GM19467 (cell line): Measurements from ENCODE around the gene ATE1.
"Not testable (repeated sequence)": the region's sequence is repeated elsewhere in the genome, so short reads cannot be mapped to it uniquely, and the experiment has no call there.

Experiments used
- ATAC-seq: cut with Tn5 transposase; IDR thresholded peaks from one replicate; pipeline ENCODE4 v1.9.1; 2021; ENCODE audit warnings: mild to moderate bottlenecking, moderate library complexity; ENCODE audit not compliant: unreplicated experiment

Gene ATE1

DNA sequence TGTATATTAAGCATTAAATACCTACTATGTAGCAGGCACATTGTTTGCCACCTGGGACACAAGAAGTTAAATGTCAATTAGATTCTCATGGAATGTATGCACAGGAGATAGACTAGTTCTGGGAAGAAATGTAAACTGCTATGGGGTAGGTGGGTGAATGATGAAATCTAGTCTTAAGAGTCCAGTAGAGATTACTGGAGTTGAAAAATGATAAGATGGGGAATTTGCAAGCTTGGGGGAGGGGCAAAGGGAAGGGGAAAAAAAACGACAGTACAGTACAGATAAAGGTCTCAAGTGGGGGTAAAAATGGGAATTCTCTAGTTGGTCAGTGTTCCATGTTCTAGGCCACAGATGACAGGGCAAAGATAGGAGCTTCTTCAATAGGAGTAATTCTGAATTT is 94.4 kb downstream of the ATE1 start:
- ATAC-seq, result no peak

DNA sequence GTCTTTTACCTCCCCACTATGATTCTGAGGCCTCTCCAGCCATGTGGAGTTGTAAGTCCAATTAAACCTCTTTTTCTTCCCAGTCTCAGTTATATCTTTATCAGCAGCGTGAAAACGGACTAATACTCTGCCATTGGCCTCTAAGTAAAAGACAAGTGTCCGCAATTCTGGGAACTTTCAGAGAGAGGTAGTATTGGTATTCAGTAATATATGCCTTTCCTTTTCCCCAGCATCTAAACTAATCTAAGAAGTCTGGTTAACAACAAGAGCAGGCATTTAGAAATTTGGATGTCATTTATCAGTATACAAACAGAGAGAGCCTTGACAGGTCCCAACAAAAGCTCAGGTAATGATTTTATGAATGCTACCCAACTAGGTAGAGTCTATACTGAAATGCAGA is 95.2 kb downstream of the ATE1 start:
- ATAC-seq, result no peak

DNA sequence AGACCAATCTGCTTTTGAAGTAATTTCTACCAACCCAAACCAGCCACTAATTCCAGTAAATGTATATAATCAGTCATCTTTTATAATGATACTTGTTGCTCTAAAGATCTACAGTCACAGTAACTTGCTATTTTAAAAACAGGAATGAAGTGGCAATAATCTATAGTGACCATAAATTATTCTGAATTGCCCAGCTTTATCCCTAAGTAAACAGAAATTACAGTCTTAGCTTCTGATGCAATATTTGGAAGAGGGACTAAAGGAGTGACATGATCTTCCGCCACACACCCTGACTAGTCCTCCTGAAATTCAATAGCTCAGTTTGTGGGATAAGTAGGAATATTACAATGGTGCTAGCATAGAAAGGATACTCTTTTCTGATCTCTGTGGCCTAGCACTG is 96.1 kb downstream of the ATE1 start:
- no peak for ATAC-seq

DNA sequence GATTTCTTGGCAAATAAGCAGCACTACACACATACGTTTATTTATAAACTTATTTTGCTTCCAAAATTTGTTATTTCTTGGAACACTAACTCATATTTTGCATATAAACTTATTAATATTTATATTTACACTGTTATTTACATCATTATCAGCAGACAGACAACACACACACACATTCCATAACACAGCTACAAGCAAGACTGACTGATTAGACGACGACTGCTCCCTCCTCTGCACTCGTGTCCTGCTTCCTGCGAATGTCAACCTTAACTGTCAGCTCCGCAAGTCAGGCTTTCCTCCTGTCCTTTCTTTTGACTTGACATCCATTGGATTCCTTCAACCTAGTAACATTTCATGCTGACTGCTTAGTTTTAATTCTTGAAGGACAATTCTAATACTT is 96.6 kb downstream of the ATE1 start:
- no peak for ATAC-seq

DNA sequence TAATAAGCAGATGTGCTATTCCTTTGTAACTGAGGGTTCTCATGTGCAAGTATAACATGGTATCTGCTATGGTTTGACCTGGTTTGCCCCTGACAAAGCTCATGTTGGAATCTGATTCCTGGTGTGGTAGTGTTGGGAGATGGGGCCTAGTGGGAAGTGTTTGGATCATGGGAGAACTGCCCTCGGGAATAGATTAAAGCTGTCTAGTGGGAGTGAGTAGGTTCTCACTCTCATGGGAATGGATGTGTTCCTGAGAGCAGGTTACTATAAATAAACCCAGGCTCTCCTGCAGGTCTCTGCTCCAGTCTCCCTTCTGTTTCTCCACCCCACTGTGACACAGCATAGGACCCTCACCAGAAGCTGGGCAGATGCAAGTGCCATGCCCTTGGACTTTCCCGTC is 97.7 kb downstream of the ATE1 start:
- ATAC-seq, result no peak

DNA sequence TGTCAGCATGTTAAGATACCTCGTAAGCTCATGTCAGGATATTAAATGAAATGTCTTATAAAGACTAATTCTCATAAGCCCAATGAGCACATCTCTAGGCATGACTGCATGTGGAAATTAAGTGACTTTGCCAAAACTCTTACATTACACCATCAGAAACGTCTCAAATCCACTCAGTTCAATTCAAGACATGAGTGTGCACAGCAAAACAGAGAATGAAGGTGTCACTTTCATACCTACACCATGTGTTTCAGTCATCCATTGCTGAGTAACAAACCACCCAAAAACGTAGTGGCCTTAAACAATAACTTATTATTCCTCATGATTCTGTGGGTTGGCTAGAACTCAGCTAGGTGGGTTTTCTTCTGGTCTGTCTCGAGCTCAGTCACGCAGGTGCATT is 99.8 kb downstream of the ATE1 start:
- no peak for ATAC-seq

DNA sequence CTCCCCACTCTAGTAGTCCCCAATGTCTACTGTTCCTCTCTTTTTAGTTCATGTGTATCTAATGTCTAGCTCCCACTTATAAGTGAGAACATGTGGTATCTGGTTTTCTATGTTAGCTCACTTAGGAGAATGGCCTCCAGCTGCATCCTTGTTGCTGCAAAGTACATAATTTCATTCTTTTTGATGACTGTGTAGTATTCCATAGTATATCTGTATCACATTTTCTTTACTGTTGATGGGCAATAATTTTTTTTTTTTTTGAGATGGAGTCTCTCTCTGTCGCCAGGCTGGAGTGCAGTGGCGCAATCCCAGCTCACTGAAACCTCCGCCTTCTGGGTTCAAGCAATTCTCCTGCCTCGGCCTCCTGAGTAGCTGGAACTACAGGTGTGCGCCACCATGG is 101.1 kb downstream of the ATE1 start:
- ATAC-seq, result not testable (repeated sequence)

DNA sequence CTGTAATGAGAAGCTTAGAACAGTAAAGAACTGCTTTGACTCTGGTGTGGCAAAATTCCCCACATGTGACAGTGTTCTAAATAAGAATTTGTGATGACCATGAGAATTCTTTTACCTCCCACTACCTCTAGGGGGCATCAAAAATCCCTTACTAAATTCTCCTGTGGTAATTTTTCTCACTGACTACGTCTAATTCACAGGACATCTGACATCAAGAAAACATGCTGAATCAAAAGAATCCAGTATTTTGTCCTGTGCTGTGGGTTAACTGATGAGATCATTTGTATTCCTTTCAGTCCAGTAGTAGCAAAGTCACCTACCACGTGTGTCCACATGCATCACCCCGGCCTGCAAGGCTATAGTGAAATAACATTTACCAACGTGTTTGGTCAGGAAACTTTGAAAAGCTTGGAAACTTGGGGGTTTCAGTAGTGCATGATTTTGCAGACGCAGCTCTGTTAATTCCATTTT is 103.8 kb downstream of the ATE1 start:
- no peak for ATAC-seq

DNA sequence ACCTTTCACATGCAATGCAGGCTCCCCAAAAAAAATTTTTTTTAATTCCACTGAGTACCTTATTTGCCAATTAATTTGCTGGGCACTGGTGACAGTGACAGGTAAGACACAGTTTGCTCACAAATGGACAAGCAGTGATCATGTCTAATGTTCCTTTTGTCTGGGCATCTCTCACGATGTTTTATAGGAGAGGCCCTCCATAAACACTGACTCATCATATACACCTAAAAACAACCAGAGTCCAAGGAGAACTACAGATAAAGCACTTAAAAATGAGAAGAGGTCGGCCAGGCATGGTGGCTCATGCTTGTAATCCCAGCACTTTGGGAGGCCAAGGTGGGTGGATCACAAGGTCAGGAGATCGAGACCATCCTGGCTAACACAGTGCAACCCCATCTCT is 105.1 kb downstream of the ATE1 start:
- ATAC-seq, result no peak

DNA sequence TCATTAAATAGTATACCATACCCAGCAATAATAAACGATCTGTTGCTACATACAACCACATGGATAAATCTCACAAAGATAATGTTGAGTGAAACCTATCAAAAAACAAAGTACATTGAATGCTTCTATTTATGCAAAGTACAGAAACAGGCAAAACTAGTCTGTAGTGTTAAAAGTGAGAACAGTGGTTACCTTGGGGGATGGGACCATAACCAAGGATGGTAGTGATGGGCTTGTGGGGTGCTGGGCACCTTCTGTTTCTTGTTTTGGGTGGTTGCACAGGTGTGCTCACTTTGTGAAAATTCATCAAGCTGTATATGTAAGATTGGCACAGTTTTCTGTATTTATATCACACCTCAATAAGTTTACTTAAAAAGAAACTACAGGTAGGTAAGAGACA is 105.7 kb downstream of the ATE1 start:
- no peak for ATAC-seq

DNA sequence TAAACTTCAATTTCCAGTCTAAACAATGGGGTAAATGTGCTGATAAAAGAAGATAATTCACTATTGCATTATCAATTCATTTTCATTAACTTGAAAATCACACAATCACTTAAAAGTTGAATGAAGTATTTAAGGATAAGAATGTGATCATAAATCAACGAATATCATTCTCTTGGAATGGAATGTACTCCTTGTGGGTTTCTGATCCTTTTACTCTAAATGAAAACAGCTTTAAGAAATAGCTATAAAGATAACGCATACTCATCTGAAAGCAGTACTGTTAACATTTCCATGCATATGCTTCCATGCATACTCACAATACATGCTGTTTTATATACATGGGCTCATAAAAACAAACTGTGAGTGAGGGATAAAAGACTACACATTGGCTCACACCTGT is 108.8 kb downstream of the ATE1 start:
- no peak for ATAC-seq

DNA sequence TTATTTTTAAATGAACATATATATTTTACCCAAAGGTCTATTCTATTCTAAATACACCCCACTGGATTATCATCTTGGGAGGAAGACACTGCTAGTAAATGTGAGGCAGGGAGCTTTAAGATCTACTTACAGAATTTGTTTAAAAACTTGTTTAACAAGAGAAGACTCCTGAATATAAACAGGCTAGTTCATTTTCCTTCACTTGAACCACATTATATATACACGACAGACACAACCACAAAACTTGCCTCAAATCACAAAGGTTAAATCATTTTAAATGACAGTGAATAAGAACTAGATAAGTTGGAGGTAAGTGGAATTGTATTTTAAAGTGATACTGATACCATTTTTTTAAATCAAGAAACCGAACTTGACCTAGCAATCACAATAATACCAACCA is 109.2 kb downstream of the ATE1 start:
- ATAC-seq, result no peak

DNA sequence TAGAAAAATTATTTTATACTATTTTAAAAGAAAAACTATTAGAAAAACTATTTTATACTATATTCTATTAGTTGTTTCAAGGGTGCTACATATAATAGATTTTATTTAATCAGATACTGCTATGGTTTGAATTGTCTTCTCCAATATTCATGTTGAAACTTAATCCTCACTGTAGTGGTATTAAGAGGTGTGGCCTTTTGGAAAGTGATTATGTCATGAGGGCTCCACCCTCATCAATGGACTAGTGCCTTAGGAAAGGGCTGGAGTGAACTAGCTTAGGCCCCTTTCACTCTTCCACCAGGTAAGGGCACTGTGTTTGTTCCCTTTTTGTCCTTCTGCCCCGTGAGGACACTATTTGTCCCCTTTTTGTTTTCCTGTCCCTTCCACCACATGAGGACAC is 111.6 kb downstream of the ATE1 start:
- ATAC-seq, result no peak

DNA sequence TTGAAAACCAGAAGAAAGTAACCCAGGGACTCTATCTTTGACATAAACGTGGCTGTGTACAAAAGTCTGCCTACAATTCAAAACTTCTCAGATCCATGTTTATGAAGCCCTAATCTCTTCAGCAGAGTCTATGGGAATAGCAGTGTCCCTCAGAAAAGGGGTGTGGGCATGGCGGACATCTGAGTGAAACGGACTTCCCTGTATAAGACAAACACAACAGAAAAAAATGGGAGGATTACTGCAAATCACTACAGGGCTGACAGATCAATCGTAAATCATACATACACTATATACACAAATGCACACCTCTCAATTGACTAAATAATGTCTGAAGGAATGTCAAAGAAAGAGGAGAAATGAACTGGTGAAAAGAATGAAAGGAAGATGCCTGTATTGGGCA is 114.0 kb downstream of the ATE1 start:
- no peak for ATAC-seq

DNA sequence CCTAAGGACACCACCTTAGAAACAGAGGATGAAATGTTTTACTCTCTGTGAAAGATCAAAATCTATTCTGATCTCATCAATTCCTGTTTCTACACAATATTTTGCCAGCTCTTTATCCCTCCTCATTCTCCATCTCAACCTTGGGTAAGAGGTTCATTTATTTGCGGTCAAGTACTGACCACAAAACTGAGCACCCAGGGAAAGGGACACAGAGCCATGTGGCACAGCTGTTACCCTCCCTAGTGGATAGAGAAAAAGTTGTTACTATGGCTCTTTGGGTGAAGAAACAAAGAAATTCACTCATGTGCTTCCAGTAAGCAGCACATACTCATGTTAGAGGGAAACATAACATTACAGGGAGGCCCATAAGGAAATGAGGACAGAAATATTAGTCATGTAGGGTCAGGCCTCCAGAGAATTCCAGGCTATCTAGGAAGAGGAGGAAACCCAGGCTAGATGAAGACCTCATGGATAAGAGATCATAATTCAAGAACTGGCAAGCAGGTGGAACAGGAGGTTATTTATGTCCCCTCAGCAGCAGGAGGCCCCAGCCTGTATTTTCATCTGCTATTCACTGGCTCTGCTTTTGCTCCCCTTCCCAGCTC is 114.5 kb downstream of the ATE1 start:
- ATAC-seq, result no peak

DNA sequence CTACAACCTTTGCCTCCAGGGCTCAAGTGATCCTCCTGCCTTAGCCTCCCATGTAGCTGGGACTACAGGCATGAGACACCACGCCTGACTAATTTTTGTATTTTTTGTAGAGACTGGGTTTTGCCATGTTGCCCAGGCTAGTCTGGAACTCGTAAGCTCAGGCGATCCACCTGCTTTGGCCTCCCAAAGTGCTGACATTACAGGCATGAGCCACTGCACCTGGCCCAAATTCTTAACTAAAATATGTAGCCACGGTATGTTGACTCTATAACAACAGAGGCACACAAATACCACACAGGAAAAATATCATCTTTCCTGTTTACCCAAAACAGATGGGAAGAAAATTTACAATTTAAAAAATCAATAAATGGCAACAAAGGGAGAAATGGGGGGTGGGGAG is 115.8 kb downstream of the ATE1 start:
- ATAC-seq, result no peak

DNA sequence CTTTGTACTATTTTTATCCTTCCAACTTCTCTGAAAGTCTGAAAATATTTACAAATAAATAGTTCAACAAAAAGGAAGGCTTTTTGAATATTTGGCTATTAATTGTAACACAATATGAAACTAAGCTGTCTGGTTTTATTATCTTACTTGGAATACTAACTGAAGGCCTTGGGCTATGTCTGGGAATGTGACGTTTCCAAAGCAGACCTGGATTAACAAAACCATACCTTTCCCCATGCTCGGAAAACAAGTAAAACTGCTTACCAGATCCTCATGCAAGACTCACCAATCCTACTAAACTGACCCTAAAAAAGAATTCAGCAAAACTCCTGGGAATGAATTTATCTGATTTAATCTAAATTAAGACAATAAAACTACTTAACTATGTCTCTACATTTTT is 116.4 kb downstream of the ATE1 start:
- no peak for ATAC-seq

DNA sequence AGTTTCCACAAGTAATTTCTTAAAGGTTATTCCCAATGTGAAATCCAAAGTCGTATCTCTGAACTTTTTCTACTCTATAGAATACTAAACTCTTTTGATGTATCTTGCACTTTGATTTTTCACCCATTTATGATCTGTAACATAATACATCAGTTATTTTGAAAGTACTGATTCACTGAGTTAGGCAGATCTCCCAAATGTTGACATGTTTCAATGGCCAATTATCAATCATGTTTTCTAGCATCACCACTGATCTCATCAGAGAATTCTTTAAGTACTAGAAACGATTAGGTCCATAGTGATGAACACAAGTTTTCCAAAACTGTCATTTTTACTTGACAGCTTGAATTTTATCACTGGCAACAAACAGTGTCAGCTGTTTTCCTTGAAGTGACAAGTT is 119.0 kb downstream of the ATE1 start:
- no peak for ATAC-seq

DNA sequence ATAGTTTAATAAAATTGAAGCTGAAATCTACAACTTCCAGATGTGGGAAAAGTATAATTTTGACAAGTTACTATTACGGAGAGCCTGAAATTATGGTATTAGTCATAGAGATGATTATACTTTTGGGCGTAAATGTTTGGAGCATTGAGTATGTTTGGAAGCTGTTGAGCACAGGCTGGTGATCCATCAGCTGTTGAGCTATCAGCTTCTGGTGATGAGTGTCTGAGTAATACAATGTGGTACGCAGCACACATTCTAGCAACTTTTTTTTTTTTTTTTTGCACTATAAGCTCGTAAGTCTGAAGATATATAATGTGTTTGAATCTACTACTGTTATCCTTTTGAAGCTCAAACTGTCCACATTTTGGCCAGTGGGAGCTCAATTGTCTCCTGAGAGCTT is 123.4 kb downstream of the ATE1 start:
- no peak for ATAC-seq

DNA sequence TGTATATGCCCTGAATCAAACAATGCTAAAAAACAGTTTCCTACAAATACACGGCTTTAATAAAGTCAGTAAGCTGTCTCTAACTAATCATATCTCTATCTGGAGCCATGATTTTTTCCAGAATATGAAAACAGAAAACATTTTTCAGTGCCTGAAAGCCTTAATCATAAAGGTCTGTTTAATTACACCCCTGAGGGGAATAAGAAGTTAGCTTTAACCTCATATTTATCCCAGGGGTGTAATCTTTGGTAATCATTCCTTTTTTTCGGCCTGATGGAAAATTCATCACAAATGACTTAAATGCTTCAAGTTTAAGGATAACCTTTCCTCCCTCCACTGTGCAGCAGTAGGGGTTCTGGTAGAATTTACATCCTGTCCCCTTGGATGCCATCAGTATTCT is 124.2 kb downstream of the ATE1 start:
- ATAC-seq, result no peak

DNA sequence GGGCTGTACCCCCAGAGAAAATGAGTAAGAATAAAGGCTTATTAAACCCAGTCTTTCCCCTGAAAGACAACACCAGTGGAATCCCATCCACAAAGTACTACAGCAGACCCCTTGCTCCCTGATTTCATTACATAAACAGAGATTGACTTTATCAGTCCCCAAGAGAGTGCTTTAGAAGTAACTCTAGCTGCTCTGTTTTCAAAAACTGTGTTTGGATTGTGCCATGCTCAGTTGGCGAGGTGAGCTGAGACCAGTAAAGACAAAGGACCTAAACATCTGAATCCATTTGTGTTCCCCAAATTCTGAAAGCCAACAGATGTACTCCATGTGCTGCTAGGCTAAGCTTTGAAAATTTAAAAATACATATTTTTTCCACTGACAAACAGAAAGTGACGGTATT is 127.0 kb downstream of the ATE1 start:
- no peak for ATAC-seq

DNA sequence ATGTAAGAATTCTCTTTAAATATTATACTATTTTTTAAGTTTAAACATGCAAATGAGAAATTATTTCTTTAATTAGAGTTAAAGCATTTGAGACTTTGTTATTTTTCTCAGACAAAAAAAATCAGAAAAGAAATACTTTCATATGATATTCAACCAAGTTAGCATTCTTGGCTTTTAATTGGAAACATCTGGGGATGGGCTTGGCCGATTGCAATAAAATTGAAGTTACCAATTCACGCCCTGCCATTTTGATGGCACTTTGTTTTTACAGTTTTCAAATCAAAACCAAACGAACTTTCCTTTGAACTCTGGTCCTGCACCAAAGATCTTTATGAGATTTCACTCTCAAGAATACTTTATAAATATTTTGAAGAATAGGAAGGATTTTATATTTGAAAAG is 127.7 kb downstream of the ATE1 start:
- ATAC-seq, result no peak

DNA sequence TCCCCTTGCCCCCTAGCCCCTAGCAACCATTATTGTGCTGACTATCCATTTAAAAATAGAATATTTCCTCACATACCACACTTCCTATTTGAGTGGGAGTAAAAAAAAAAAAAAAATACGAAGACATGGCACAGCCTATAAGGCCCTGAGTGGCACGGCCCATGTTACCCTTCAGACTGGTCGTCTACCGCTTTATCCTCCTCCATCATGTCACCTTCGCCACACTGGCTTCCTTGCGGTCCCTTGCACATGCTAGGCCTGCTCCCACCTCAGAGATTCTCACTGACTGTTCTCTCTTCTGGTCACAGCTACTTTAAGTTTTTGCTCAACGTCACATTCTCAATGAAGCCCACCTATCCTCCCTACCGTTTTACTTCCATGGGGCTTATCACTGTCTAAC is 130.3 kb downstream of the ATE1 start:
- ATAC-seq, result no peak

DNA sequence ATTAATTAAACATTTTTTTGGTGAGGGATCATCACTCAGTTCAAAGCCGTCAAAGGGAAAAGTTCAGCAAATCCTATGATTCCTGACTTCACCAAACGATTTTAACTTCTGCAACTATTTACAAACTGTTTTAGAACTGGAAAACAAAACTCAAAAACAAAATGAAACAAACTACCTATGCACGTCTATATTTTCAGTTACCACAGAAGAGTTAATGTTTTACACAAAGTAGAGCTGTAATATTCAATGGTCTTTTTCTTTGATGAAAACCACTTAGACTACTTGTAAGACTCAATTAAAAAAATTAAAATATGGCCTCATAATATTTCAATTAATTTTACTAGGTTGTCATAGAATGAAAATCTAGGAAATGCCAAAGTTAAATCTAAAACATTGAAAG is 131.5 kb downstream of the ATE1 start:
- peak; percentile 69 for ATAC-seq
